ENCODE measurements around the gene RPA3. TPM values are rescaled to one million over a fixed set of nuclear protein-coding genes. Genes with fewer than 3 reads are reported as not detected.

Gene RPA3
- total RNA-seq, 1 experiment from 2014 or later, result 108 TPM

GRCh38 chr7:7707246-7707645 is 11.2 kb downstream of the RPA3 start:
- no peak overlapping the region for H4K91ac ChIP-seq (ENCODE audit: insufficient read length, low read depth, low read length)
- no peak overlapping the region for H2BK20ac ChIP-seq (ENCODE audit: low read depth, low read length, poor library complexity, severe bottlenecking)
- H3K4me2 ChIP-seq (ENCODE audit: insufficient read depth, insufficient read length, low read length), result no peak overlapping the region
- no CpG with 5 or more reads among the region's 2 CpGs for WGBS (ENCODE audit: extremely low coverage, insufficient read length, low lambda C conversion rate)
- no peaks in the 10 kb centered on the region for H4K20me1 ChIP-seq (ENCODE audit: control insufficient read depth, insufficient read depth, insufficient read length)
- H4K8ac ChIP-seq (replicated peaks; ENCODE audit: insufficient read length, low read depth, low read length), result no peak overlapping the region
- H3K27me3 ChIP-seq (ENCODE audit: insufficient read depth, low read length), result no peaks in the 10 kb centered on the region
- Mint-ChIP-seq H3K9me3 (no peaks in the 10 kb centered on the region), H3K27ac (no peak overlapping the region; a peak in 1 of 7 replicates), H3K36me3 (ENCODE audit: insufficient read depth in 1 of 3, low read depth in 3 of 3) (no peaks in the 10 kb centered on the region; a peak in 1 of 7 replicates), H3K4me3 (no peak overlapping the region), H3K4me1 (peaks cover 50 to 52% of the 10 kb centered on the region in 2 experiments), H3K27me3 (ENCODE audit: low read depth) (no peaks in the 10 kb centered on the region)
- H4K5ac ChIP-seq (ENCODE audit: insufficient read length, low read depth, low read length), result no peak overlapping the region
- no peak overlapping the region for H3K23ac ChIP-seq (ENCODE audit: insufficient read length, low read depth, low read length)
- no peak overlapping the region for H3K27ac ChIP-seq (ENCODE audit: insufficient read length, low read depth, low read length)
- H2BK120ac ChIP-seq (ENCODE audit: low read depth, low read length, poor library complexity, severe bottlenecking), result no peak overlapping the region
- no peak overlapping the region for H2AK5ac ChIP-seq (ENCODE audit: insufficient read length, low read length)
- no peak overlapping the region for H3K18ac ChIP-seq (ENCODE audit: insufficient read length, low read depth, low read length)
- no peak for DNase-seq
- H3K79me2 ChIP-seq (ENCODE audit: insufficient read depth, low read length), result no peaks in the 10 kb centered on the region
- H3K79me1 ChIP-seq (ENCODE audit: insufficient read depth, low read depth, low read length, poor library complexity, severe bottlenecking), result no peaks in the 10 kb centered on the region
- no peak overlapping the region for H2BK15ac ChIP-seq (ENCODE audit: low read depth, low read length)
- H3K56ac ChIP-seq (ENCODE audit: insufficient read length, low read depth, low read length), result no peak overlapping the region
- no peaks in the 10 kb centered on the region for H3K23me2 ChIP-seq (ENCODE audit: insufficient read length, low read depth, low read length, poor library complexity, severe bottlenecking)
- no peaks in the 10 kb centered on the region for H3K9me3 ChIP-seq (ENCODE audit: control insufficient read depth, low read depth, low read length)
- H2BK5ac ChIP-seq (ENCODE audit: insufficient read length, low read length), result no peak overlapping the region
- no peak overlapping the region for H3K14ac ChIP-seq (ENCODE audit: insufficient read depth, low read length)
- no peak overlapping the region for H2AFZ ChIP-seq (ENCODE audit: low read length)
- no peak overlapping the region for H3T11ph ChIP-seq (ENCODE audit: low read length)
- H3K9ac ChIP-seq (ENCODE audit: extremely low read depth, insufficient read length, low read length), result no peak overlapping the region
- H2BK12ac ChIP-seq (ENCODE audit: insufficient read length, low read depth, low read length), result no peak overlapping the region
- TF ChIP-seq CTCF (conservative IDR thresholded peaks at IDR 0.05), result no peak
- H3K4me1 ChIP-seq (ENCODE audit: insufficient read depth, low read length), result peaks cover 2% of the 10 kb centered on the region; the same call in 1 of the 2 replicates
- no peak overlapping the region for H3K4ac ChIP-seq (ENCODE audit: low read depth, low read length)
